Measurements from ENCODE around the gene DDA1. TPM values are rescaled to one million over a fixed set of nuclear protein-coding genes. Genes with fewer than 3 reads are reported as not detected.

DDA1 gene
- total RNA-seq, 1 donor from 2014 or later, result 15.8 TPM

- intact Hi-C loops (cut with DNase I), result no loop called here
- no peak overlapping the region for H3K4me3 ChIP-seq
- no peak for DNase-seq (ENCODE audit: low spot score in 2 of 2)
These were observed 23.6 kb downstream of the DDA1 start for GRCh38 chr19:17332677-17333581.

GRCh38 chr19:17333611-17334413 is 24.4 kb downstream of the DDA1 start:
- Histone ChIP-seq H3K27ac (peak overlapping the region; percentile 11 to 49), H3K4me3 (peak overlapping the region; percentile 80 to 97), H3K9me3 (no peaks in the 10 kb centered on the region), H3K4me1 (peaks cover 15 to 23% of the 10 kb centered on the region in 2 donors), H3K36me3 (no peaks in the 10 kb centered on the region), H3K27me3 (no peaks in the 10 kb centered on the region)
- intact Hi-C loops (cut with DNase I), result loop anchor here (2.0 kb wide), 1 partner anchor 29 kb away; the partner anchor contains the start of gene MRPL34
- no peak for DNase-seq (ENCODE audit: low spot score in 2 of 2)
- TF ChIP-seq CTCF (IDR thresholded peaks at IDR 0.05), result no peak

More at GRCh38 chr19:17332677-17333581, 23.6 kb downstream of the DDA1 start:
- no peaks in the 10 kb centered on the region for H3K27me3 ChIP-seq
- H3K27ac ChIP-seq, result no peak overlapping the region
- H3K36me3 ChIP-seq, result no peaks in the 10 kb centered on the region
- TF ChIP-seq CTCF (IDR thresholded peaks at IDR 0.05), result no peak
- peaks cover 7 to 18% of the 10 kb centered on the region in 2 donors for H3K4me1 ChIP-seq
- no peaks in the 10 kb centered on the region for H3K9me3 ChIP-seq

GRCh38 chr19:17334414-17335409 is 25.3 kb downstream of the DDA1 start, which contains the start of gene ANO8:
Gene ANO8, minus strand, starts transcription at chr19:17334855. Its CDS starts 185 bp downstream, at chr19:17334670.
- H3K27me3 ChIP-seq, result no peaks in the 10 kb centered on the region
- intact Hi-C loops (cut with DNase I), result loop anchor here (2.0 kb wide), 1 partner anchor 30 kb away; the partner anchor contains the start of gene MRPL34
- peaks cover 15 to 23% of the 10 kb centered on the region in 2 donors for H3K4me1 ChIP-seq
- H3K4me3 ChIP-seq, result peak within 1 kb of the TSS; percentile 80 to 97
- no peaks in the 10 kb centered on the region for H3K9me3 ChIP-seq
- TF ChIP-seq CTCF (IDR thresholded peaks at IDR 0.05), result no peak
- DNase-seq (ENCODE audit: low spot score in 2 of 2), result peak; percentile 64 to 97
- no peaks in the 10 kb centered on the region for H3K36me3 ChIP-seq
- H3K27ac ChIP-seq, result peak within 1 kb of the TSS; percentile 11 to 49

- no peak for DNase-seq (ENCODE audit: low spot score in 2 of 2)
- Histone ChIP-seq H3K4me3 (peak overlapping the region in 1 of 2 donors; percentile 97), H3K4me1 (peaks cover 15 to 23% of the 10 kb centered on the region in 2 donors), H3K27ac (no peak overlapping the region), H3K36me3 (no peaks in the 10 kb centered on the region), H3K27me3 (no peaks in the 10 kb centered on the region), H3K9me3 (no peaks in the 10 kb centered on the region)
- no peak for TF ChIP-seq CTCF (IDR thresholded peaks at IDR 0.05)
- intact Hi-C loops (cut with DNase I), result loop anchor here (2.0 kb wide), 1 partner anchor 31 kb away; the partner anchor contains the start of gene MRPL34
These were observed 26.2 kb downstream of the DDA1 start for GRCh38 chr19:17335575-17335974.

All from ascending aorta (tissue), 2 donors.